Uterine smooth muscle cell (primary cell): ENCODE data around the gene TUT7. TPM values are rescaled to one million over a fixed set of nuclear protein-coding genes. Genes with fewer than 3 reads are reported as not detected.

Experiments used
- total RNA-seq: library from RNA; depleted of rRNA; stranded (reverse); fragments of >200 nt; gene quantifications from 2 replicates; pipeline ENCODE4 v1.2.3, GENCODE V29; 2014

Gene TUT7, protein sequence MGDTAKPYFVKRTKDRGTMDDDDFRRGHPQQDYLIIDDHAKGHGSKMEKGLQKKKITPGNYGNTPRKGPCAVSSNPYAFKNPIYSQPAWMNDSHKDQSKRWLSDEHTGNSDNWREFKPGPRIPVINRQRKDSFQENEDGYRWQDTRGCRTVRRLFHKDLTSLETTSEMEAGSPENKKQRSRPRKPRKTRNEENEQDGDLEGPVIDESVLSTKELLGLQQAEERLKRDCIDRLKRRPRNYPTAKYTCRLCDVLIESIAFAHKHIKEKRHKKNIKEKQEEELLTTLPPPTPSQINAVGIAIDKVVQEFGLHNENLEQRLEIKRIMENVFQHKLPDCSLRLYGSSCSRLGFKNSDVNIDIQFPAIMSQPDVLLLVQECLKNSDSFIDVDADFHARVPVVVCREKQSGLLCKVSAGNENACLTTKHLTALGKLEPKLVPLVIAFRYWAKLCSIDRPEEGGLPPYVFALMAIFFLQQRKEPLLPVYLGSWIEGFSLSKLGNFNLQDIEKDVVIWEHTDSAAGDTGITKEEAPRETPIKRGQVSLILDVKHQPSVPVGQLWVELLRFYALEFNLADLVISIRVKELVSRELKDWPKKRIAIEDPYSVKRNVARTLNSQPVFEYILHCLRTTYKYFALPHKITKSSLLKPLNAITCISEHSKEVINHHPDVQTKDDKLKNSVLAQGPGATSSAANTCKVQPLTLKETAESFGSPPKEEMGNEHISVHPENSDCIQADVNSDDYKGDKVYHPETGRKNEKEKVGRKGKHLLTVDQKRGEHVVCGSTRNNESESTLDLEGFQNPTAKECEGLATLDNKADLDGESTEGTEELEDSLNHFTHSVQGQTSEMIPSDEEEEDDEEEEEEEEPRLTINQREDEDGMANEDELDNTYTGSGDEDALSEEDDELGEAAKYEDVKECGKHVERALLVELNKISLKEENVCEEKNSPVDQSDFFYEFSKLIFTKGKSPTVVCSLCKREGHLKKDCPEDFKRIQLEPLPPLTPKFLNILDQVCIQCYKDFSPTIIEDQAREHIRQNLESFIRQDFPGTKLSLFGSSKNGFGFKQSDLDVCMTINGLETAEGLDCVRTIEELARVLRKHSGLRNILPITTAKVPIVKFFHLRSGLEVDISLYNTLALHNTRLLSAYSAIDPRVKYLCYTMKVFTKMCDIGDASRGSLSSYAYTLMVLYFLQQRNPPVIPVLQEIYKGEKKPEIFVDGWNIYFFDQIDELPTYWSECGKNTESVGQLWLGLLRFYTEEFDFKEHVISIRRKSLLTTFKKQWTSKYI (N-terminal part only)
- 42.6 and 51.0 TPM in 2 replicates for total RNA-seq

DNA sequence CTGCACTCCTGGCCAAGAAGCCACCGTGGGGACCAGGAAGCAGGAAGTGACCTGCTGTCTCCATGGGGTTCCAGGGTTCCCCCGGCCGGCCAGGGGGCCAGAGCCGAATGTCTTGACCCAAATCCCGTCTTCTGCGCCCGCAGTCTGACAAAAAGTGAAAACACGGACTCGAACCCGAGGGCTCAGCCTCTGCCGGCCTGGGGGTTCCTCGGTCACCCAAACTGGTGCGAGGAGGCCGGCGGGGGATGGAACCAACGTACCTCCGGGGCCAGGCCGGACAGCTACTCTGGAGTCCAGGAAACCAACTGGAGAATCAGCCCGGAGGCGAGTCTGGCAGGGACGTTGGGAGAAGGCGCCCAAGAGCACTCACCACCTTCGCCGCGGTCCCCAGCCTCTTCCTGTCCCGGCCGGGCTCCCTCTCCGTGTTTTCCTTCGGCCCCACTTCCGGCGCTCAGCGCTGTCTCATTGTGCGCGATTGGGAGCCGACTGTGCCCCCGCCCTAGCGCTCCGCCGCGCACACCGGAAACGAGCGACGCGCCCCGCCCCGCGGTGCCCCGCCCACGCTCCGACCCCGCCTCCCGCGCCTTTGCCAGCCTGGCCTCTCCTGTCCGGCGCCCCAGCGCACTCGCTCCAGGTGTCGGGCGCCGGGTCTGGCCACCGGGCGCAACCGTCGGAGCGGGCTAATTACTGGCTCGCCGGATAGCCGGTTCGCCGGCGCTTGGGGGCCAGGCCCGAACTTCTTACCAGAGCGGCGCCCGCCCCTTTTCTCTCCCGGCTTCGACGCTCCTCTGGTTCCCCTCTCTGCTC, at the start of gene TUT7:
TSS of gene TUT7 (minus strand) at position 400 of the 807 bp plus-strand sequence. CDS start 1,211 bp downstream, outside the sequence.

DNA sequence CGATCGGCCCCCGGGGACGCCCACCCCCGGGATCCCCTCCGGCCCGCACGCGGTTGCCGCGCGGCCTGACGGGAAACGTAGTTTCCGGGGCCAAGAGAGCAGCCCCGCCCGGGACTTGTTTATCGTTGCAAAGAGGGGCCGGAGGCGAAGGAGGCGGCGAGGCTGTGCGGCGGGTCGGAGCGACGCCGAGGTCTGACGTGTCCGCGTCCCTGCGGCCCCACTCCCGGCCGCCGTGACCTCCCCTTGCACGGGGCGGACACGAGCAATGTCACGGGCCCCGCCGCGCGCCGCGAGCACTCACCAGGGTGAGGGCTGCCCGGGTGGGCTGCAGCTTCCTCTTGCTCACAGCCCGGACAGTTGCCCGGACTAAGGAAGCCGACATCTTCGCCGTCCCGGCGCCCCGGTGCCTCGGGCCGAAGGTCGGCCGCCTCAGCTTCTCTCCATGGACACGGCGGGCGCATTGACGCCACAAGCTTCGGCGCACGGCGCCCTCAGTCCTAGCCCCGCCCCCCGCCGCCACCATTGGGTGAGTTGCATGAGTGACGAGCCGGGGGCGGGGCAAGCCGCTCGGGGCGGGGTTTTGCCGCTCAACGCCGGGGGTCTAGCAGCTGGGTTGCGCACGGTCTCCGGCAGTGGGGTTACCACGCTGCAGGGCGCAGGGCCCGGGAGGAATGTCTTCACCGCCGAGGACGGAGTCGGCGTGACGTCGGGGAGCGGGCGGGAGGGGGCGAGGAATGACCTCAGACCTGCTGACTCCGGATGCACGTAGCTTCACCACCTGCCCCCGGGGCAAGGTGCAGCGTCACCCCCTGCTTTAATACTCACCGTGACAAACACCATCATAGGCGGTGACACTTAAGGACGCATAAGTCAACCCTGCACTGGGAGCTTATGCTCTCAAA, 71.9 kb downstream of the TUT7 start, which contains the start of gene ISCA1:
TSS of gene ISCA1 (minus strand) at position 462 of the 902 bp plus-strand sequence. CDS start at position 382, 80 bp downstream.

DNA sequence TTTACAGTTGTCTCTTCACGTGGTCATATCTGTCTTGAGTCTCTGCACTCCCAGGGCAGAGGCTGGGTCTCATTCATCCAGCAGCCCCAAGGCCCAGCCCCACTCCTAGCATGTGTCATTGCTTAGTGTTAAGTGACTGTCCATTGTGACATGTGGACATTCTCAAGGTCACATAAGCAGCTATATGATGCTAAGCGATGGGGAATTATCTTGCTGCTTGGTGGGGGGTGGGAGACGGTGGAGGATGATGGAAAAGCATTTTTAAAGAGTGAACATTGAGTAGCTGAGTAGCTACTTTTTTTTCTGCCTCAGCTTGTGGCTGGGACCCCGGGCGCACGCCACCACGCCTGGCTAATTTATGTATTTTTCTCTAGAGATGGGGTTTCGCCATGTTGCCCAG, 94.7 kb downstream of the TUT7 start, which contains the start of gene C9orf153:
TSS of gene C9orf153 (minus strand) at position 101 of the 400 bp plus-strand sequence. CDS start 30,054 bp downstream, outside the sequence.

Other genes starting within 250 kb of the TUT7 start
- 0.25 TPM in 1 of 2 replicates, not detected in the other for gene C9orf153, start 94.8 kb downstream of the TUT7 start, total RNA-seq
- 15.5 and 17.5 TPM in 2 replicates for gene ISCA1, start 71.9 kb downstream of the TUT7 start, total RNA-seq